Measurements from ENCODE around the gene PEPD.

PEPD gene

DNA sequence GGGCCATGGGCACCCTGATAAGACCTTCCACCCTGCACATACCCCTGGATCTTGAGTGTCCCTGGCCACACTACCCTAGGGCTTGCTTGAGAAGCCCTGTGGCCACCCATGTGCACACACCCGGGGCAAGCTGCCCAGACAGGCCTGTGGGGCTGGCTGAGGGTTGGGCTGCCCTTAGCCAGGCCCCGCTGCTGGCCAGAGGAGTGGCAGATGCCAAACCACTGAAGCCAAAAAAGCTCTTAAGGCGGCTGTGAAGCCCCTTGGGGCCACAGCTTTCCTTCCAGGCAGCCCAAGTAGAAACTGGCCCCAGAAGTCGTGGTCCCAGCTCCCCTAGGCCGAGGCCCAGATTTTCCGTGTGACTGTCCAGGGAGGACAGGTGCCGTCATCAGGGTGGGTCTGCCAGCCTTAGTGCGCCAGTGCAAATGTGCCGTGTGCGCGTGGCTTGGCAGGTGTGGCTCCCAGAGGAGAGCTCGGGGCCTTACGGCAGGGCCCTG lies 133.3 kb downstream of the PEPD start:
- no peak overlapping the region for H3K4me3 ChIP-seq (ENCODE audit: low read depth, low read length)
- TF ChIP-seq, protein P1, sequence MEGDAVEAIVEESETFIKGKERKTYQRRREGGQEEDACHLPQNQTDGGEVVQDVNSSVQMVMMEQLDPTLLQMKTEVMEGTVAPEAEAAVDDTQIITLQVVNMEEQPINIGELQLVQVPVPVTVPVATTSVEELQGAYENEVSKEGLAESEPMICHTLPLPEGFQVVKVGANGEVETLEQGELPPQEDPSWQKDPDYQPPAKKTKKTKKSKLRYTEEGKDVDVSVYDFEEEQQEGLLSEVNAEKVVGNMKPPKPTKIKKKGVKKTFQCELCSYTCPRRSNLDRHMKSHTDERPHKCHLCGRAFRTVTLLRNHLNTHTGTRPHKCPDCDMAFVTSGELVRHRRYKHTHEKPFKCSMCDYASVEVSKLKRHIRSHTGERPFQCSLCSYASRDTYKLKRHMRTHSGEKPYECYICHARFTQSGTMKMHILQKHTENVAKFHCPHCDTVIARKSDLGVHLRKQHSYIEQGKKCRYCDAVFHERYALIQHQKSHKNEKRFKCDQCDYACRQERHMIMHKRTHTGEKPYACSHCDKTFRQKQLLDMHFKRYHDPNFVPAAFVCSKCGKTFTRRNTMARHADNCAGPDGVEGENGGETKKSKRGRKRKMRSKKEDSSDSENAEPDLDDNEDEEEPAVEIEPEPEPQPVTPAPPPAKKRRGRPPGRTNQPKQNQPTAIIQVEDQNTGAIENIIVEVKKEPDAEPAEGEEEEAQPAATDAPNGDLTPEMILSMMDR (IDR thresholded peaks at IDR 0.05; ENCODE audit: borderline replicate concordance, insufficient read depth, low read depth, low read length): no peak

DNA sequence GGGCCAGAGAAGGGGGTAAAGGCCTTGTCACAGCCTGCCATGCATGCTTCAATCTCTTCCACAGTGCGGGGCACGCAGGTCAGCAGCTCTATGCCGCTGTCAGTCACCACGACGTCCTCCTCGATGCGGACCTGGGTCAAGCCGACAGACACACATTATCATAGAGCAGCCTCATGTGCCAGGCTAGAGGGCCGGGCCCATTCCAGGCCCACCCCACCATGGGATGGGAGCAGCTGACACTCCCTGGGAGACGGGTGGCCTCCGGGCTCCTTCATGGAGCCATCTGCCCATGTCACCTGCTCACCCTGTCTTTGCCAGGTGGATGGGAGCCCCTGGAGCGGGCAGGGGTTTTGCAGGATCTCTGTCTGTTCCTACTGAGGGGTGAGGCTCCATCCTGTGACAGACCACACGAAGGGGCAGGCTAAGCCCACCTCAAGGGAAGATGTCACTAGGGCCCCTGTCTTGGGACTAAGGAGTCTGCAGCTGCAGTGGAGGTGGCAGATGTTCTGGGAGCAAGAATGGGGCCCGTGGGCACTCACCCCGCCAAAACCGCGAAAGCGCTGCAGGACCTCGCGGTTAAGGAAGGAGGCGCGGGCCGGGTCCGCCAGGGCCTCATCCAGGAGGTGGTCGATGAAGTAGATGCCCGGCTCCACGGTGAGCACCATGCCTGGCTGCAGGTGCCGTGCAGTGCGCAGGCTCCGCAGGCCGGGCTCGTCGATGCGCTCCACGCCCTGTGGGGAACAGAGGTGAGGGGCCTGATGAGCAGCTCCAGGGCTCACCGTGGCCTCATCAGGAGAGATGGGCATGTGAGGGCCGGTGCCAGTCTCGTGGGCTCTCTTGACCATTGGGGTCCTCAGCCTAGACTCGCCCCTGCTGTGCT lies 134.0 kb downstream of the PEPD start:
- TF ChIP-seq, protein P1 (IDR thresholded peaks at IDR 0.05; ENCODE audit: borderline replicate concordance, insufficient read depth, low read depth, low read length): no peak

DNA sequence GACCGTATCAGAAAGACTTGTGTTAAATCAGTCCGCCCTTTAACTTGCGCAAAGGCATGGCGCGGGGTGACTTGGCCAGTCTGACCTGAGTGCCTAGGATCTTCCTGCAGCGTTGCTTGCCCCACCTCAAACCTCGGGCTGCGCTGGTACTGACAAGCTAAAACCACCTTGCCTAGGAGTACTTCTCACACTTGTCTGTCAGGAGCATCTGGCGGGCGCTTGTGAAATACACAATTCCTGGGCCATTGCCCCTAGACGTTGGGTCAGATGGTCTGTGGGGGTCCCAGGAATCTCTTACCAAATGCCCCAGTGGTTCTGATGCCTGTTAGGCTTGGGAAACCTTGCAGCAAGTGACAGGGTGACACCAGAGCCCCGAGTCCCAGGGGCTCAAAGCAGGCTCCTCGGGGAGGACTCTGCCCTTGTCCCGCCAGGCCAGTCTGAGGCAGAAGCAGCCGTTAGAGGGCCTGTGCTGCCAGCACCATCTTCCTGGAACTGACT lies 135.2 kb downstream of the PEPD start:
- TF ChIP-seq, protein P1 (IDR thresholded peaks at IDR 0.05; ENCODE audit: borderline replicate concordance, insufficient read depth, low read depth, low read length): no peak
- no peak overlapping the region for H3K4me3 ChIP-seq (ENCODE audit: low read depth, low read length)

More for the DNA sequence above, 134.0 kb downstream of the PEPD start:
- no peak overlapping the region for H3K4me3 ChIP-seq (ENCODE audit: low read depth, low read length)

DNA sequence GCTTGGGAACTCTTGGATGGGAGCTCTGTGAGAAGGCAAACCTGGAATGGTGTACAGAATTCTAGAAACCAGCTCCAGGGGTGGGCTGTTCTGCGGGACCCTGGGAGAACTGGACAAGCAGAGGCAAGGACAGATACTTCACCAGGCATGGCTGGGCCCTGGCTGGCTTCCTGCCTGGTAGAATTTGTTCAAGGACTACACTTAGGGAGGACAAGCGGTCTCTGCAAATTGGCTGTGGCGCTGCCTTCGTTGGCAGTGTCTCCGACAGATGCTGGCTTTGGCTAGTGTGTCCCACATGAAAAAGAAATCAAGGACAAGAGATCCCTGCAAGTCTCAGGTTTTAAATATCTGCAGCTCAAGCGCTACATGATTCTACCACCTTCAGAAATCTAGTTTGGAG lies 135.6 kb downstream of the PEPD start:
- H3K4me3 ChIP-seq (ENCODE audit: low read depth, low read length): no peak overlapping the region
- TF ChIP-seq, protein P1 (IDR thresholded peaks at IDR 0.05; ENCODE audit: borderline replicate concordance, insufficient read depth, low read depth, low read length): no peak

DNA sequence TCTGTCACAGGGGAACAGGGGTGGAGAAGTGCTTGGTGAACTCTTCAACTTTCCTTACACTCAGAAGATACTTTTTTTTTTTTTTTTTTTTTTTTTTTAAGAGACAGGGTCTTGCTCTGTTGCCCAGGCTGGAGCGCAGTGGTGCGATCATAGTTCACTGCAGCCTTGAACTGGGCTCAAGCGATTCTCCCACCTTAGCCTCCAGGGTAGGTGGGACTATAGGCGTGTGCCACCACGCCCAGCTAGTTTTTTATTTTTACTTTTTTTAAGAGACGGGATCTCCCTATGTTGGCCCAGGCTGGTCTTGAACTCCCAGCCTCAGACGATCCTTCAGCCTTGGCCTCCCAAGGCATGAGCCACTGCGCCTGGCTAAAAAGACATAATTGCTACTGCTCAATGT lies 136.6 kb downstream of the PEPD start:
- TF ChIP-seq, protein P1 (IDR thresholded peaks at IDR 0.05; ENCODE audit: borderline replicate concordance, insufficient read depth, low read depth, low read length): no peak
- no peak overlapping the region for H3K4me3 ChIP-seq (ENCODE audit: low read depth, low read length)

DNA sequence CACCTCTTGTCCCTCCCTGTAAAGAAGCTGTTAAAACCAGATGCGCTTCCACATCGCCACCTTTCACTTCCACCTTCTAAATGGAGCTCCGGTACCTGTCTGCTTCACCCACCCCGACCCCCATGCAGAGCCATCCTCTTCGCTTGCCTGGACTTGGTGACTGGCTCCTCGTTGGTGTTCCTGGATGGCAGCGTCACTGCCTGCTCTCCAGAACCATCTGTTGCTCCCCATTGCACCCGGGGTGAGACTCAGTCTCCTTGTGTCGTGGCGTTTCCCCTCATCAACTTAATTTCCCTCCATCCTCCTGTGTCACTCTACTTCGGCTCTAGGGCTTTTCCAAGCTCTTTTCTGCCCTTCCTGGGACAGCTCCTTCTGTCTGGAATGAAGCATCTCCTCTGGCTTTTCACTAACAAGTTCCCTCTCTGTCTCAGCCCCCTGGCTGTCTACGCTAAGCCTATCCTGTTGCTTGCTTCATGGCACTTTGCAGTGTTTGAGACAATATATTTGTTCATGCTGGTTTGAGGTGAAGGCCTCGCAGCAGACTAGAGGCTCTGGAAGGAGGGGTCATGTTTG lies 137.8 kb downstream of the PEPD start:
- TF ChIP-seq, protein P1 (IDR thresholded peaks at IDR 0.05; ENCODE audit: borderline replicate concordance, insufficient read depth, low read depth, low read length): no peak
- no peak overlapping the region for H3K4me3 ChIP-seq (ENCODE audit: low read depth, low read length)

All from GM12875 (cell line).